Spleen (tissue), 7 donors: ENCODE data around the gene CHMP2B.

Experiments
- CTCF ChIP-seq, 11 experiments: fragments of 200-600 bp in 7 of 11; fragments of 450-650 bp in 4 of 11; sonication (generic) in 4 of 11; IDR thresholded peaks in 8 of 11; conservative IDR thresholded peaks in 3 of 11; 1 replicate in 7 of 11; 2 replicates in 4 of 11; pipeline versions ENCODE4 v1.4.0 to v1.8.0; 2016 to 2021; ENCODE audit warnings: antibody characterized with exemption in 11 of 11, inconsistent platforms in 4 of 11, mild to moderate bottlenecking in 1 of 11
- POLR2A ChIP-seq, 3 donors: fragments of 450-650 bp; IDR thresholded peaks; one replicate each; pipeline ENCODE4 v1.5.1; 2017; ENCODE audit warnings: antibody characterized with exemption in 3 of 3, mild to moderate bottlenecking in 1 of 3
- donor health status: DM: no; HTN: no; CAD: no; lungs with moderate emphysema.
- donor health status: DM: no; HTN: no; CAD: no.
- donor health status: DM: no; HTN: no; CAD: no.

GRCh38 chr3:87186608-87187159, 40.4 kb upstream of the CHMP2B start:
- TF ChIP-seq CTCF (IDR thresholded peaks at IDR 0.05 in 8 of 11, conservative IDR thresholded peaks at IDR 0.05 in 3 of 11) (no peak), POLR2A (IDR thresholded peaks at IDR 0.05) (no peak)
